Heart left ventricle (tissue), 16 donors: Measurements from ENCODE around the gene LPAR6. TPM values are rescaled to one million over a fixed set of nuclear protein-coding genes. Genes with fewer than 3 reads are reported as not detected.
"Not testable (repeated sequence)": the region's sequence is repeated elsewhere in the genome, so short reads cannot be mapped to it uniquely, and the experiment has no call there.

Experiments
- ATAC-seq, 4 donors: fragments of 200-7000 bp; cut with Tn5 transposase; one replicate each; pipeline ENCODE4 v1.9.1; 2020 to 2022; ENCODE audit warnings: moderate library complexity in 4 of 4, mild to moderate bottlenecking in 3 of 4, moderate number of reproducible peaks in 1 of 4
- DNase-seq, 5 donors: peaks; one replicate each; pipeline ENCODE4 v3.0.0-alpha.2; 2020
- H3K27ac ChIP-seq, 12 donors: fragments of 200-600 bp; sonication (generic) in 4 of 12; one replicate each; pipeline versions ENCODE4 v1.5.0 to v1.8.0; 2016 to 2022; ENCODE audit warnings: mild to moderate bottlenecking in 2 of 12
- H3K27me3 ChIP-seq, 9 donors: fragments of 200-600 bp; sonication (generic) in 2 of 9; one replicate each; pipeline versions ENCODE4 v1.5.1 to v1.8.0; 2016 to 2022; ENCODE audit warnings: mild to moderate bottlenecking in 3 of 9
- H3K36me3 ChIP-seq, 9 donors: fragments of 200-600 bp; sonication (generic) in 2 of 9; one replicate each; pipeline versions ENCODE4 v1.5.0 to v1.8.0; 2018 to 2022; ENCODE audit warnings: mild to moderate bottlenecking in 2 of 9
- H3K4me1 ChIP-seq, 12 donors: fragments of 200-600 bp; sonication (generic) in 4 of 12; one replicate each; pipeline versions ENCODE4 v1.5.0 to v1.8.0; 2016 to 2022; ENCODE audit warnings: mild to moderate bottlenecking in 3 of 12
- H3K4me3 ChIP-seq, 12 donors: fragments of 200-600 bp; sonication (generic) in 4 of 12; one replicate each; pipeline versions ENCODE4 v1.5.0 to v1.8.0; 2017 to 2022; ENCODE audit warnings: mild to moderate bottlenecking in 9 of 12, moderate library complexity in 4 of 12
- H3K9me3 ChIP-seq, 12 donors: fragments of 200-600 bp; sonication (generic) in 4 of 12; one replicate each; pipeline versions ENCODE4 v1.5.0 to v1.8.0; 2016 to 2022; ENCODE audit warnings: mild to moderate bottlenecking in 1 of 12
- CTCF ChIP-seq, 12 donors: fragments of 200-600 bp; sonication (generic) in 4 of 12; IDR thresholded peaks; one replicate each; pipeline versions ENCODE4 v1.5.0 to v1.8.0; 2018 to 2022; ENCODE audit warnings: antibody characterized with exemption in 12 of 12, mild to moderate bottlenecking in 5 of 12
- POLR2A ChIP-seq, 2 donors: fragments of 450-650 bp; IDR thresholded peaks; one replicate each; pipeline ENCODE4 v1.6.1; 2017; ENCODE audit warnings: antibody characterized with exemption in 2 of 2, mild to moderate bottlenecking in 2 of 2, moderate library complexity in 2 of 2
- WGBS, 4 donors: extraction: QIAGEN DNeasy Blood & Tissue Kit in 2 of 4; methylation state at CpG; one replicate each; pipeline versions ENCODE4 v1.1.5 to v1.1.7; 2013 to 2018; 5-methylcytosine and 5-hydroxymethylcytosine counted together
- intact Hi-C, 10 donors: fragments of 100-400 bp; cut with DNase I; formaldehyde crosslinking; loops; one replicate each; pipeline versions ENCODE4 v1.11.1 to v1.14.2; 2022
- long read RNA-seq, 3 donors: library from polyadenylated mRNA; unstranded; transcript quantifications; one replicate each; pipeline ENCODE4 v2.0.0, GENCODE V29; 2020 to 2021
- polyA plus RNA-seq, 2 donors: library from polyadenylated mRNA; stranded (reverse); fragments of 200-250 nt; gene quantifications; one replicate each; pipeline ENCODE4 v1.2.3, GENCODE V29; 2013
- total RNA-seq, 9 donors: library from RNA; depleted of rRNA in 2 of 9; stranded (reverse); fragments of >200 nt in 2 of 9; fragmentation: NEBNext Ultra II Directional in 3 of 9; extraction: Animal tissue kit (Norgen Biotek cat#: 25700) in 3 of 9; gene quantifications; one replicate each; pipeline versions ENCODE4 v1.1.0 to v1.2.4, GENCODE V29; 2016 to 2023
- donor health status: ischemic (EF 13 %, LVEDD 7.1; RV severe dilation, severe dysfunction).
- donor health status: healthy with polysubstance abuse.
- donor health status: DM: no; HTN: yes; CAD: no.
- donor health status: DM: no; HTN: no; CAD: no.
- donor health status: ischemic (EF 25% LVEDD 6.9; RV normal size, moderate dysfunction).
- donor health status: ischemic (EF 25% LVEDD 5.7; RV mildly dilated, moderate dysfunction).
- donor health status: healthy.
- donor health status: DM: yes; HTN: yes; CAD: no.
- donor health status: ischemic (EF 35%, LVEDD 5.7; RV mildly dilated, moderate dysfunction).
- donor health status: nonischemic (EF 11% LVEDD 7.7; RV severe dilation, severe dysfunction).
- donor health status: DM: yes; HTN: yes; CAD: no.
- donor health status: PGD.
- donor health status: ischemic (EF 29% LVEDD 5.4; RV normal size, mild dysfunction).
- donor health status: nonischemic (EF 23%, LVEDD 6.1; RV moderate dilation, normal function).

LPAR6 gene, protein sequence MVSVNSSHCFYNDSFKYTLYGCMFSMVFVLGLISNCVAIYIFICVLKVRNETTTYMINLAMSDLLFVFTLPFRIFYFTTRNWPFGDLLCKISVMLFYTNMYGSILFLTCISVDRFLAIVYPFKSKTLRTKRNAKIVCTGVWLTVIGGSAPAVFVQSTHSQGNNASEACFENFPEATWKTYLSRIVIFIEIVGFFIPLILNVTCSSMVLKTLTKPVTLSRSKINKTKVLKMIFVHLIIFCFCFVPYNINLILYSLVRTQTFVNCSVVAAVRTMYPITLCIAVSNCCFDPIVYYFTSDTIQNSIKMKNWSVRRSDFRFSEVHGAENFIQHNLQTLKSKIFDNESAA
- total RNA-seq (10 to 100 TPM in 8 of 9 donors, 1 to 10 TPM in 1; 6.7 to 47.9 (median 16.6) TPM), polyA plus RNA-seq (10 to 100 TPM in 1 of 2 donors, 1 to 10 TPM in 1; 9.8 to 17.0 TPM)
- long read RNA-seq, donor 1, partial matches to known transcripts, result 22 of 28 reads
- long read RNA-seq, donor 1, other reads (novel, unspliced or antisense), result 4 of 28 reads
- long read RNA-seq, donor 2, partial matches to known transcripts, result 24 of 24 reads
- long read RNA-seq, donor 2, other reads (novel, unspliced or antisense), result 0 of 24 reads
- long read RNA-seq, donor 3, partial matches to known transcripts, result 0 of 15 reads
- long read RNA-seq, donor 3, other reads (novel, unspliced or antisense), result 14 of 15 reads

DNA sequence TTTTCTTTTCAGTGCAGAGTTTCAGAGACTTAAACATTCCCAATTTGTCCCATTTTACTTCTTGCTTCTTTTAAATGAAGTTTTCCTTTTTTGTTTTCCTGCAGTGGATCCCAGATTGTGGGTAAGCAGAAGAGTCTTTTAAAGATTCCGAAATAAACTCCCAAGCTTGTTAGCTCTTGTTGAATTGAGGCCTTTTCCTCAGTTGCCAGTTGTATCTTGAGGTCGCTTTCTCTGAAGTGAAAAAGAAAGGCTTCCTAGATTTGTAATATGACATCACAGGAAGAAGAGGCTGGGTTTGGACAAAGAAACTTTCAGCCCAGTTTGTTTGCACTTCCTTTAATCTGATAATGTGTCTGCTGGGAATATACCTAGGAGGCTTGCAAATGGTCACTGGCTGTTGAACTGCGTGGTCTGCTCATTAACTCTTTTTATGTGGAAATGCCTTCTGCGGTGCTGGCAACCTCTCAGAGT, at the start of gene LPAR6:
Gene LPAR6, minus strand, starts transcription at position 233 of the 471 bp plus-strand sequence. CDS start 690 bp downstream, outside the sequence.
- H3K4me3 ChIP-seq, result peak within 1 kb of the TSS; percentile 30 to 75 (median 62)

DNA sequence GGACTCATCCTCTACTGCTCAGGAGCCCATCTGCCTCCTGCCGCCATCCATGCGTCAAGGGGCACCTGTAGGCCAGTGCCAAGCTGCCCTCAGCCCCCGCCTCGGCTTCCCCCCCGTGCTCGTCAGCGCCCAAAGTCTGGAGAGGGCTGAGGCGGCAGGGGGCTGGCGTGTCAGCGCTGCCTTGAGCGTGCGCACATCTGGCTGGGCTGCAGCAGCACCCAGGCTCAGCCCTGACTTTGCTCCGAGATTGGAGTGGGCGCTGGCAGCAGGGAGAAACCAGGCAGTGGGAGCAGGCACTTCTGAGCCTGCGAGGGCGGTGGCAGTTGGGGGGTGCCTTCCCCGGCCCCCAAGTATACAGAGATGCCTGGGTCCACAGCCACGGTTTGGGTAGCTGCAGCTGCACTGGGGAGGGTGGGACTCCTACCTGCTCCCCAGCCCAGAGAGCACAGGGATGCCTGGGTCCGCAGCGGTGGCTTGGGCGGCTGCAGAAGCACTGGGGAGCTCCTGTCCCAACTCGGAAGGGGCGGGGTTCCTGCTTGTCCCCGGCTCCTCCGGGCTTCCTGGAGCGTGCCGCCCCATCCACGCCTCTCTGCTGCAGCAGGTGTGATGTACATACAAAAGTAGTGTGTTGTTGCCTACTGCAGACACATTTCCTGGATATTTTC, 44.8 kb upstream of the LPAR6 start:
- no peaks in the 10 kb centered on the region for H3K27me3 ChIP-seq
- no peaks in the 10 kb centered on the region for H3K4me1 ChIP-seq
- 92 to 97% (median 94%) methylated on average over 22 to 28 of the region's 28 CpGs for WGBS, 4 donors
- ATAC-seq (peak in 1 of 4 donors; percentile 44), DNase-seq (no peak)
- H3K27ac ChIP-seq, result no peak overlapping the region
- TF ChIP-seq POLR2A (IDR thresholded peaks at IDR 0.05) (no peak), CTCF (IDR thresholded peaks at IDR 0.05) (no peak)
- no peak overlapping the region for H3K4me3 ChIP-seq
- intact Hi-C loops, result no loop called here
- no peaks in the 10 kb centered on the region for H3K9me3 ChIP-seq
- peaks cover 0 to 91% (median 85%) of the 10 kb centered on the region in 9 donors for H3K36me3 ChIP-seq

More for the DNA sequence above, at the start of gene LPAR6:
- Histone ChIP-seq H3K4me1 (peaks cover 0 to 39% (median 0%) of the 10 kb centered on the region in 12 donors), H3K27ac (peak within 1 kb of the TSS; percentile 52 to 94 (median 81)), H3K27me3 (no peaks in the 10 kb centered on the region), H3K9me3 (no peaks in the 10 kb centered on the region), H3K36me3 (peaks cover 0 to 10% (median 4%) of the 10 kb centered on the region in 9 donors)
- 36 to 44% (median 38%) methylated on average over 4 of the region's 4 CpGs for WGBS, 4 donors
- TF ChIP-seq POLR2A (IDR thresholded peaks at IDR 0.05) (peak in 1 of 2 donors; percentile 85), CTCF (IDR thresholded peaks at IDR 0.05) (no peak)
- intact Hi-C loops, result loop anchor here in 4 of 10 donors (2.0 to 5.0 kb wide), 5 partner anchors 56 to 120 kb away; partner anchors contain the start of gene RCBTB2 (in 2 of the 4)
- DNase-seq, result peak in 2 of 5 donors; percentile 28 to 50
- ATAC-seq, result peak; percentile 58 to 91 (median 86)

- 97 to 99% (median 97%) methylated on average over 10 of the region's 10 CpGs for WGBS, 4 donors
- intact Hi-C loops, result no loop called here
- Histone ChIP-seq H3K36me3 (peaks cover 0 to 80% (median 74%) of the 10 kb centered on the region in 9 donors), H3K27me3 (no peaks in the 10 kb centered on the region), H3K9me3 (peaks cover 0 to 2% (median 0%) of the 10 kb centered on the region in 12 donors), H3K4me1 (no peaks in the 10 kb centered on the region), H3K4me3 (no peak overlapping the region), H3K27ac (no peak overlapping the region)
- no peak for ATAC-seq
- TF ChIP-seq POLR2A (IDR thresholded peaks at IDR 0.05) (no peak), CTCF (IDR thresholded peaks at IDR 0.05) (no peak)
- DNase-seq, result no peak
Observed at GRCh38 chr13:48456546-48456945, 43.6 kb upstream of the LPAR6 start.

GRCh38 chr13:48451196-48451595, 38.3 kb upstream of the LPAR6 start:
- peaks cover 0 to 34% (median 28%) of the 10 kb centered on the region in 9 donors for H3K36me3 ChIP-seq
- peaks cover 0 to 37% (median 1%) of the 10 kb centered on the region in 12 donors for H3K4me1 ChIP-seq
- DNase-seq, H3K27me3 ChIP-seq, intact Hi-C loops, ATAC-seq, H3K27ac ChIP-seq, H3K4me3 ChIP-seq: not testable (repeated sequence)
- peaks cover 0 to 19% (median 8%) of the 10 kb centered on the region in 12 donors for H3K9me3 ChIP-seq
